Heart right ventricle (tissue), 16 donors: ENCODE results near the gene MYO1C. TPM values are rescaled to one million over a fixed set of nuclear protein-coding genes. Genes with fewer than 3 reads are reported as not detected.

Source experiments
- ATAC-seq, 8 donors: fragments of 200-7000 bp; cut with Tn5 transposase; one replicate each; pipeline ENCODE4 v1.9.1; 2020; ENCODE audit warnings: mild to moderate bottlenecking in 8 of 8, moderate library complexity in 8 of 8, moderate number of reproducible peaks in 1 of 8
- DNase-seq, 2 donors: peaks; one replicate each; pipeline ENCODE4 v3.0.0-alpha.2; 2020
- H3K27ac ChIP-seq, 10 donors: fragments of 200-600 bp; sonication (generic) in 2 of 10; one replicate each; pipeline versions ENCODE4 v1.5.0 to v1.8.0; 2020 to 2022; ENCODE audit warnings: mild to moderate bottlenecking in 3 of 10
- H3K27me3 ChIP-seq, 7 donors: fragments of 200-600 bp; one replicate each; pipeline ENCODE4 v1.8.0; 2021 to 2022; ENCODE audit warnings: mild to moderate bottlenecking in 2 of 7
- H3K36me3 ChIP-seq, 9 donors: fragments of 200-600 bp; sonication (generic) in 1 of 9; one replicate each; pipeline versions ENCODE4 v1.5.0 to v1.8.0; 2020 to 2022; ENCODE audit warnings: mild to moderate bottlenecking in 2 of 9
- H3K4me1 ChIP-seq, 9 donors: fragments of 200-600 bp; sonication (generic) in 1 of 9; one replicate each; pipeline versions ENCODE4 v1.5.0 to v1.8.0; 2020 to 2022; ENCODE audit warnings: mild to moderate bottlenecking in 4 of 9
- H3K4me3 ChIP-seq, 10 donors: fragments of 200-600 bp; sonication (generic) in 2 of 10; one replicate each; pipeline versions ENCODE4 v1.5.0 to v1.8.0; 2020 to 2022; ENCODE audit warnings: mild to moderate bottlenecking in 7 of 10, moderate library complexity in 2 of 10
- H3K9me3 ChIP-seq, 11 donors: fragments of 200-600 bp in 10 of 11; sonication (generic) in 2 of 11; one replicate each; pipeline versions ENCODE4 v1.5.0 to v1.8.0; 2013 to 2022; ENCODE audit warnings: mild to moderate bottlenecking in 2 of 11, control low read depth in 1 of 11, moderate library complexity in 1 of 11
- WGBS, 2 donors: extraction: QIAGEN DNeasy Blood & Tissue Kit; methylation state at CpG; one replicate each; pipeline ENCODE4 v1.1.7; 2013; ENCODE audit warnings: inconsistent platforms in 1 of 2; 5-methylcytosine and 5-hydroxymethylcytosine counted together
- intact Hi-C, 10 donors: fragments of 100-400 bp; cut with DNase I; formaldehyde crosslinking; loops; one replicate each; pipeline versions ENCODE4 v1.11.1 to v1.14.2; 2022
- polyA plus RNA-seq, 2 donors: library from polyadenylated mRNA; stranded (reverse); fragments of 200-250 nt; gene quantifications; one replicate each; pipeline ENCODE4 v1.2.3, GENCODE V29; 2013
- total RNA-seq, 10 donors: library from RNA; stranded (reverse); fragmentation: NEBNext Ultra II Directional in 3 of 10; extraction: Animal tissue kit (Norgen Biotek cat#: 25700) in 3 of 10; gene quantifications; one replicate each; pipeline versions ENCODE4 v1.2.1 to v1.2.4, GENCODE V29; 2021 to 2023
- TF ChIP-seq, protein P1 (sequence below), 9 donors: fragments of 200-600 bp; sonication (generic) in 2 of 9; IDR thresholded peaks; one replicate each; pipeline versions ENCODE4 v1.5.0 to v1.8.0; 2021 to 2022; ENCODE audit warnings: antibody characterized with exemption in 9 of 9, mild to moderate bottlenecking in 5 of 9, moderate library complexity in 1 of 9
- donor health status: Arrhythmogenic right ventricular cardiomyopathy.
- donor health status: ischemic (EF 13 %, LVEDD 7.1; RV severe dilation, severe dysfunction).
- donor health status: healthy with polysubstance abuse.
- donor health status: DM: no; HTN: yes; CAD: no.
- donor health status: DM: no; HTN: no; CAD: no.
- donor health status: ischemic (EF 25% LVEDD 6.9; RV normal size, moderate dysfunction).
- donor health status: ischemic (EF 25% LVEDD 5.7; RV mildly dilated, moderate dysfunction).
- donor health status: healthy.
- donor health status: DM: yes; HTN: yes; CAD: no.
- donor health status: Ischemic cardiomyopathy.
- donor health status: ischemic (EF 35%, LVEDD 5.7; RV mildly dilated, moderate dysfunction).
- donor health status: nonischemic (EF 11% LVEDD 7.7; RV severe dilation, severe dysfunction).
- donor health status: DM: yes; HTN: yes; CAD: no.
- donor health status: PGD.
- donor health status: ischemic (EF 29% LVEDD 5.4; RV normal size, mild dysfunction).
- donor health status: nonischemic (EF 23%, LVEDD 6.1; RV moderate dilation, normal function).

Gene MYO1C
- total and polyA plus RNA-seq, 12 donors, result 101 to 229 (median 169) TPM

DNA sequence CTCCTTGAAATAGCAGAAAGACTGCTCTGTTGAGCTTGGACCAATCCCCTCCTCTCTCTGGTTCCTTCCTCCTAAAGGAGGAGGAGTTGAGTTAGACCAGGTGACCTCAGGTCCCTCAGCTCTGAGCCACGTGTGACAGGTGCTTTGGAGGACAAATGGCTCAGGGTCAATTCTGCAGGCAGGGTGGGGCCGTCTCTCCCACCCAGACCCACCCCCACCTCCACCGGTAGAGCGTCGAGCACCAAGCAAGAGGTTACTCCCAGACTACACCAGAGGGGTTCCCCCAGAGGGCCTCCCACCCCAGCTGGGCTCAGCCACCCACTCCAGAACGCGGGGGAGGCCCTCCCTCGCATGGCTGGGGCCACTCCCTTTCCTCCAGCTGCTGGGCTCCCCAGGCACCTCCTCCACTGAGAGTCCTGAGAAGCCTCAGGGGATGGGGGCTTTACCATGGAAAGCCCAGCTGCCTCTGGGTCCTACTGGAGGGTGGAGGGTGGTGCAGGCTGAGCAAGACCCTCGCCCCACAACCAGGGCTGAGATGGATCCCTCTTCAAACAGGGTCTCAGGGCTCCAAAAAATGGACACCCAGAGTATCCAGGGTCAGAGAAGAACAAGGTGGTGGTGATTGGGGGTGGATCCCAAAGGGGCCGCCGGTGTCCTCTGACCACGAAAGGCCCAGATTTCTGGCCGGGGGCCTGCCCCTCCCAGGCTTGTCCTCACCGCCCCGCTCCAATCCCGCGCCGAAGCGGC is 7.6 kb downstream of the MYO1C start:
- intact Hi-C loops, result loop anchor here in 1 of 10 donors (2.0 to 10.0 kb wide), 2 partner anchors 28 to 120 kb away; partner anchors contain the start of gene CRK
- peaks cover 21 to 77% (median 48%) of the 10 kb centered on the region in 9 donors for H3K4me1 ChIP-seq
- ATAC-seq, result peak in 7 of 8 donors; percentile 5 to 40 (median 20)

GRCh38 chr17:1484060-1484535 is 8.4 kb downstream of the MYO1C start:
- intact Hi-C loops, result loop anchor here in 1 of 10 donors (2.0 to 10.0 kb wide), 2 partner anchors 27 to 119 kb away; partner anchors contain the start of gene CRK
- no peaks in the 10 kb centered on the region for H3K9me3 ChIP-seq
- H3K36me3 ChIP-seq, result peaks cover 0 to 51% (median 39%) of the 10 kb centered on the region in 9 donors
- peak overlapping the region in 1 of 10 donors; percentile 62 for H3K4me3 ChIP-seq
- WGBS, 2 donors, result 93% methylated on average over 29 of the region's 29 CpGs
- peaks cover 0 to 38% (median 0%) of the 10 kb centered on the region in 7 donors for H3K27me3 ChIP-seq
- TF ChIP-seq, protein P1, sequence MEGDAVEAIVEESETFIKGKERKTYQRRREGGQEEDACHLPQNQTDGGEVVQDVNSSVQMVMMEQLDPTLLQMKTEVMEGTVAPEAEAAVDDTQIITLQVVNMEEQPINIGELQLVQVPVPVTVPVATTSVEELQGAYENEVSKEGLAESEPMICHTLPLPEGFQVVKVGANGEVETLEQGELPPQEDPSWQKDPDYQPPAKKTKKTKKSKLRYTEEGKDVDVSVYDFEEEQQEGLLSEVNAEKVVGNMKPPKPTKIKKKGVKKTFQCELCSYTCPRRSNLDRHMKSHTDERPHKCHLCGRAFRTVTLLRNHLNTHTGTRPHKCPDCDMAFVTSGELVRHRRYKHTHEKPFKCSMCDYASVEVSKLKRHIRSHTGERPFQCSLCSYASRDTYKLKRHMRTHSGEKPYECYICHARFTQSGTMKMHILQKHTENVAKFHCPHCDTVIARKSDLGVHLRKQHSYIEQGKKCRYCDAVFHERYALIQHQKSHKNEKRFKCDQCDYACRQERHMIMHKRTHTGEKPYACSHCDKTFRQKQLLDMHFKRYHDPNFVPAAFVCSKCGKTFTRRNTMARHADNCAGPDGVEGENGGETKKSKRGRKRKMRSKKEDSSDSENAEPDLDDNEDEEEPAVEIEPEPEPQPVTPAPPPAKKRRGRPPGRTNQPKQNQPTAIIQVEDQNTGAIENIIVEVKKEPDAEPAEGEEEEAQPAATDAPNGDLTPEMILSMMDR (IDR thresholded peaks at IDR 0.05), result no peak
- H3K27ac ChIP-seq, result peak overlapping the region in 8 of 10 donors; percentile 93 to 100 (median 99)
- no peak for ATAC-seq
- no peak for DNase-seq
- peaks cover 21 to 69% (median 40%) of the 10 kb centered on the region in 9 donors for H3K4me1 ChIP-seq

More for the DNA sequence above, 7.6 kb downstream of the MYO1C start:
- WGBS, 2 donors, result 3 to 6% methylated on average over 16 to 19 of the region's 19 CpGs
- Histone ChIP-seq H3K4me3 (peak overlapping the region; percentile 49 to 78 (median 72)), H3K27ac (peak overlapping the region; percentile 90 to 100 (median 98)), H3K36me3 (peaks cover 0 to 43% (median 32%) of the 10 kb centered on the region in 9 donors), H3K9me3 (no peaks in the 10 kb centered on the region), H3K27me3 (peaks cover 0 to 38% (median 0%) of the 10 kb centered on the region in 7 donors)
- peak; percentile 64 to 74 for DNase-seq
- TF ChIP-seq, protein P1 (IDR thresholded peaks at IDR 0.05), result no peak

DNA sequence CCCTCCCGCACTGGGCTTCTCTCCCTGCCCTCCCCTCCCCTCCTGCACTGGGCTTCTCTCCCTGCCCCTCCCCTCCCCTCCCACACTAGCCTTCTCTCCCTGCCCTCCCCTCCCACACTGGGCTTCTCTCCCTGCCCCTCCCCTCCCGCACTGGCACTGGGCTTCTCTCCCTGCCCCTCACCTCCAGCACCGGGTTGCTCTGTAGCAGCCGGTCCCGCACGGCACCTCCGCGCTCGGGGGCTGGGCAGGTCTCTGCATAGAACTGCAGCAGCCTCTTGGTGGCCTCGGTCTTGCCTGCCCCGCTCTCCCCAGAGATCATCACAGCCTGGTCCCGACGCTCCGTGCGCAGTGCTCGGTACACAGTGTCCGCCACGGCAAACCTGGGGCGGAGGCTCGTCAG is 9.8 kb downstream of the MYO1C start:
- ATAC-seq (peak in 3 of 8 donors; percentile 3 to 25 (median 14)), DNase-seq (peak in 1 of 2 donors; percentile 46)
- intact Hi-C loops, result loop anchor here in 1 of 10 donors (2.0 to 10.0 kb wide), 2 partner anchors 34 to 118 kb away; partner anchors contain the start of gene INPP5K
- Histone ChIP-seq H3K36me3 (peaks cover 0 to 65% (median 53%) of the 10 kb centered on the region in 9 donors), H3K9me3 (no peaks in the 10 kb centered on the region), H3K4me1 (peaks cover 14 to 58% (median 32%) of the 10 kb centered on the region in 9 donors), H3K4me3 (no peak overlapping the region), H3K27me3 (peaks cover 0 to 35% (median 0%) of the 10 kb centered on the region in 7 donors), H3K27ac (peak overlapping the region in 5 of 10 donors; percentile 10 to 99 (median 56))
- 73 to 74% methylated on average over 19 to 20 of the region's 20 CpGs for WGBS, 2 donors
- TF ChIP-seq, protein P1 (IDR thresholded peaks at IDR 0.05), result no peak

- peaks cover 0 to 74% (median 63%) of the 10 kb centered on the region in 9 donors for H3K36me3 ChIP-seq
- WGBS, 2 donors, result 49 to 53% methylated on average over 11 of the region's 11 CpGs
- ATAC-seq (no peak), DNase-seq (no peak)
- H3K27me3 ChIP-seq, result peaks cover 0 to 26% (median 0%) of the 10 kb centered on the region in 7 donors
- peaks cover 5 to 53% (median 26%) of the 10 kb centered on the region in 9 donors for H3K4me1 ChIP-seq
- no peaks in the 10 kb centered on the region for H3K9me3 ChIP-seq
- TF ChIP-seq, protein P1 (IDR thresholded peaks at IDR 0.05), result no peak
- intact Hi-C loops, result loop anchor here in 1 of 10 donors (2.0 to 10.0 kb wide), 2 partner anchors 35 to 117 kb away; partner anchors contain the start of gene INPP5K
- peak overlapping the region in 3 of 10 donors; percentile 23 to 64 (median 26) for H3K27ac ChIP-seq
- no peak overlapping the region for H3K4me3 ChIP-seq
Observed at GRCh38 chr17:1481736-1482135, 10.8 kb downstream of the MYO1C start.
